Measurements from ENCODE around the gene SLC10A3. TPM values are rescaled to one million over a fixed set of nuclear protein-coding genes. Genes with fewer than 3 reads are reported as not detected.

SLC10A3 gene
- polyA plus RNA-seq, 2 donors = 24.7 to 26.3 TPM

DNA sequence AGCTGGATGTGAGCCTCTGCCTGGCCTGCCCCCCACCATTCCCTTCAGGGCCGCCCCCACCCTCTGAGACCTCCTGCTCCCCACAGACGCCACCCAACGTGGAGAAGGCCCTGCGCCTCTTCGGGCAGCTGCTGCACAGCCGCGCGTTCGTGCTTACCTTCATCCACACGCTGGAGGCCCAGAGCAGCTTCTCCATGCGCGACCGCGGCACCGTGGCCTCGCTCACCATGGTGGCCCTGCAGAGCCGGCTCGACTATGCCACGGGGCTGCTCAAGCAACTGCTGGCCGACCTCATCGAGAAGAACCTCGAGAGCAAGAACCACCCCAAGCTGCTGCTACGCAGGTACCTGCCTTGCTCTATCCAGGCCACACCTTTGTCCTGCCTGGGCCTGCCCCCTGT, 22.2 kb downstream of the SLC10A3 start:
- H3K36me3 ChIP-seq (ENCODE audit: control insufficient read depth in 2 of 2, insufficient read depth in 2 of 2, low read length in 1 of 2) = peaks cover 0 to 56% of the 10 kb centered on the region in 2 donors
- no peaks in the 10 kb centered on the region for H3K27me3 ChIP-seq (ENCODE audit: control insufficient read depth in 1 of 2, insufficient read depth in 2 of 2, low read length in 2 of 2)
- no peaks in the 10 kb centered on the region for H3K4me1 ChIP-seq (ENCODE audit: control insufficient read depth in 2 of 2, insufficient read depth in 2 of 2, low read length in 1 of 2)
- 85 to 93% methylated on average over 22 to 23 of the region's 23 CpGs for WGBS, 2 donors
- H3K4me3 ChIP-seq (ENCODE audit: low read depth in 1 of 2, low read length in 2 of 2) = no peak overlapping the region
- H3K9me3 ChIP-seq (ENCODE audit: control insufficient read depth in 2 of 2, insufficient read depth in 1 of 2, low read depth in 1 of 2, low read length in 1 of 2) = peaks cover 0 to 2% of the 10 kb centered on the region in 2 donors
- no peak overlapping the region for H3K27ac ChIP-seq (ENCODE audit: low read depth in 2 of 2, low read length in 1 of 2)

DNA sequence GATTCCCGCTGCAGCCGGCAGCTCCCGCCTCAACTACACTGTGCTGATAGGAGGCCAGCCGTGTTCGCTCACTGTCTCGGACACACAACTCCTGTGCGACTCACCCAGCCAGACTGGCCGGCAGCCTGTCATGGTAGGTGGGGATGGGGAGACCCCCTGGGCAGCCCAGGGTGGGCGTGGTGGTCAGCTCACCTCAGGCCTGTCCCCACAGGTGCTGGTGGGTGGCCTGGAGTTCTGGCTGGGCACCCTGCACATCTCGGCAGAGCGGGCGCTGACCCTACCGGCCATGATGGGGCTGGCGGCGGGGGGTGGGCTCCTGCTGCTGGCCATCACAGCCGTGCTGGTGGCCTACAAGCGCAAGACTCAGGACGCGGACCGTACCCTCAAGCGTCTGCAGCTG, 22.9 kb downstream of the SLC10A3 start:
- H3K4me3 ChIP-seq (ENCODE audit: low read depth in 1 of 2, low read length in 2 of 2) = no peak overlapping the region
- H3K27ac ChIP-seq (ENCODE audit: low read depth in 2 of 2, low read length in 1 of 2) = no peak overlapping the region
- whole genome bisulfite sequencing, 2 donors = 95 to 96% methylated on average over 11 to 21 of the region's 21 CpGs
- peaks cover 0 to 60% of the 10 kb centered on the region in 2 donors for H3K36me3 ChIP-seq (ENCODE audit: control insufficient read depth in 2 of 2, insufficient read depth in 2 of 2, low read length in 1 of 2)
- H3K4me1 ChIP-seq (ENCODE audit: control insufficient read depth in 2 of 2, insufficient read depth in 2 of 2, low read length in 1 of 2) = no peaks in the 10 kb centered on the region
- H3K9me3 ChIP-seq (ENCODE audit: control insufficient read depth in 2 of 2, insufficient read depth in 1 of 2, low read depth in 1 of 2, low read length in 1 of 2) = peaks cover 0 to 2% of the 10 kb centered on the region in 2 donors
- no peaks in the 10 kb centered on the region for H3K27me3 ChIP-seq (ENCODE audit: control insufficient read depth in 1 of 2, insufficient read depth in 2 of 2, low read length in 2 of 2)

DNA sequence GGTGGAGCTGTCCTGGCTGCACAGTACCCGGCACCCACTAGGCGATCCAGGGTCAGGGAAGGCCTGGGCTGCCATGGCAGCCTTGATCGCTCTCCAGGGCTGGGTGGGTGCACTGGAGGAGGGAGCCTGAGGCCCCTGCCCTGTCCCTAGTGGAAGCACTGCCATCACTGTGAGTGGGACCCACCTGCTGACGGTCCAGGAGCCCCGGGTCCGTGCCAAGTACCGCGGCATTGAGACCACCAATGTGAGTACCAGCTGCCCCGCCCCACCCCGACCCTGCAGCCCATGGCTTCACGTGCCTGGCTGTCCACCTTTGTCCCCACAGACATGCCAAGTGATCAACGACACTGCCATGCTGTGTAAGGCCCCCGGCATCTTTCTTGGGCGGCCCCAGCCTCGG, 23.5 kb downstream of the SLC10A3 start:
- H3K4me3 ChIP-seq (ENCODE audit: low read depth in 1 of 2, low read length in 2 of 2) = no peak overlapping the region
- H3K27me3 ChIP-seq (ENCODE audit: control insufficient read depth in 1 of 2, insufficient read depth in 2 of 2, low read length in 2 of 2) = no peaks in the 10 kb centered on the region
- H3K9me3 ChIP-seq (ENCODE audit: control insufficient read depth in 2 of 2, insufficient read depth in 1 of 2, low read depth in 1 of 2, low read length in 1 of 2) = peaks cover 0 to 2% of the 10 kb centered on the region in 2 donors
- H3K36me3 ChIP-seq (ENCODE audit: control insufficient read depth in 2 of 2, insufficient read depth in 2 of 2, low read length in 1 of 2) = peaks cover 0 to 64% of the 10 kb centered on the region in 2 donors
- 94 to 97% methylated on average over 15 of the region's 15 CpGs for WGBS, 2 donors
- H3K27ac ChIP-seq (ENCODE audit: low read depth in 2 of 2, low read length in 1 of 2) = no peak overlapping the region
- H3K4me1 ChIP-seq (ENCODE audit: control insufficient read depth in 2 of 2, insufficient read depth in 2 of 2, low read length in 1 of 2) = no peaks in the 10 kb centered on the region

DNA sequence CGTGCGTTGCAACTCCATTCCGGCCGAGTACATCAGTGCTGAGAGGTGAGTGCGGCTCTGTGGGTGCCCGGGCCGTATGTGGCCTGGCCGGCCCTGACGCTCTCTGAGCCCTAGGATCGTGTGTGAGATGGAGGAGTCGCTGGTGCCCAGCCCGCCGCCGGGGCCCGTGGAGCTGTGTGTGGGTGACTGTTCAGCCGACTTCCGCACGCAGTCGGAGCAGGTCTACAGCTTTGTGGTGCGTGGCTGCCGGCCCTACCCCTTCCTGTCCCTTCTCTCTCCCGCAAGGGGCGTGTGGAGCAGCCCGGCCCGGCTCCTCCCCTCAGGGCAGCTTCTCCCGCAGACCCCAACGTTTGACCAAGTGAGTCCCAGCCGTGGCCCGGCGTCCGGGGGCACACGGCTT, 24.4 kb downstream of the SLC10A3 start:
- H3K27ac ChIP-seq (ENCODE audit: low read depth in 2 of 2, low read length in 1 of 2) = no peak overlapping the region
- no peak overlapping the region for H3K4me3 ChIP-seq (ENCODE audit: low read depth in 1 of 2, low read length in 2 of 2)
- H3K9me3 ChIP-seq (ENCODE audit: control insufficient read depth in 2 of 2, insufficient read depth in 1 of 2, low read depth in 1 of 2, low read length in 1 of 2) = peaks cover 0 to 6% of the 10 kb centered on the region in 2 donors
- 92 to 93% methylated on average over 27 to 32 of the region's 32 CpGs for WGBS, 2 donors
- H3K27me3 ChIP-seq (ENCODE audit: control insufficient read depth in 1 of 2, insufficient read depth in 2 of 2, low read length in 2 of 2) = no peaks in the 10 kb centered on the region
- no peaks in the 10 kb centered on the region for H3K4me1 ChIP-seq (ENCODE audit: control insufficient read depth in 2 of 2, insufficient read depth in 2 of 2, low read length in 1 of 2)
- peaks cover 0 to 65% of the 10 kb centered on the region in 2 donors for H3K36me3 ChIP-seq (ENCODE audit: control insufficient read depth in 2 of 2, insufficient read depth in 2 of 2, low read length in 1 of 2)

DNA sequence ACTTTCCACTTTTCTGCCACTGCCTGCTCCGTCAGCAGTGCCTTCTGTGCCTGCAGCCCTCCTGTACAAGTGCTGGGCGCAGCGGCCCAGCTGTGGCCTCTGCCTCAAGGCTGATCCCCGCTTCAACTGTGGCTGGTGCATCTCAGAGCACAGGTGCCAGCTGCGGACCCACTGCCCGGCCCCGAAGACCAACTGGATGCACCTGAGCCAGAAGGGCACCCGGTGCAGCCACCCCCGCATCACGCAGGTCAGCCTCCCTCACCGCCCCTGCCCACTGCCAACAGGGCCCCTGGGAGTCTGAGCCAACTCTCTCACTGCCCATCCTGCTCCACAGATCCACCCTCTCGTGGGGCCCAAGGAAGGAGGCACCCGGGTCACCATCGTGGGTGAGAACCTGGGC, 24.8 kb downstream of the SLC10A3 start:
- peaks cover 0 to 66% of the 10 kb centered on the region in 2 donors for H3K36me3 ChIP-seq (ENCODE audit: control insufficient read depth in 2 of 2, insufficient read depth in 2 of 2, low read length in 1 of 2)
- no peaks in the 10 kb centered on the region for H3K4me1 ChIP-seq (ENCODE audit: control insufficient read depth in 2 of 2, insufficient read depth in 2 of 2, low read length in 1 of 2)
- no peaks in the 10 kb centered on the region for H3K27me3 ChIP-seq (ENCODE audit: control insufficient read depth in 1 of 2, insufficient read depth in 2 of 2, low read length in 2 of 2)
- no peak overlapping the region for H3K4me3 ChIP-seq (ENCODE audit: low read depth in 1 of 2, low read length in 2 of 2)
- H3K27ac ChIP-seq (ENCODE audit: low read depth in 2 of 2, low read length in 1 of 2) = no peak overlapping the region
- H3K9me3 ChIP-seq (ENCODE audit: control insufficient read depth in 2 of 2, insufficient read depth in 1 of 2, low read depth in 1 of 2, low read length in 1 of 2) = peaks cover 0 to 6% of the 10 kb centered on the region in 2 donors
- 91 to 92% methylated on average over 11 to 14 of the region's 14 CpGs for WGBS, 2 donors

DNA sequence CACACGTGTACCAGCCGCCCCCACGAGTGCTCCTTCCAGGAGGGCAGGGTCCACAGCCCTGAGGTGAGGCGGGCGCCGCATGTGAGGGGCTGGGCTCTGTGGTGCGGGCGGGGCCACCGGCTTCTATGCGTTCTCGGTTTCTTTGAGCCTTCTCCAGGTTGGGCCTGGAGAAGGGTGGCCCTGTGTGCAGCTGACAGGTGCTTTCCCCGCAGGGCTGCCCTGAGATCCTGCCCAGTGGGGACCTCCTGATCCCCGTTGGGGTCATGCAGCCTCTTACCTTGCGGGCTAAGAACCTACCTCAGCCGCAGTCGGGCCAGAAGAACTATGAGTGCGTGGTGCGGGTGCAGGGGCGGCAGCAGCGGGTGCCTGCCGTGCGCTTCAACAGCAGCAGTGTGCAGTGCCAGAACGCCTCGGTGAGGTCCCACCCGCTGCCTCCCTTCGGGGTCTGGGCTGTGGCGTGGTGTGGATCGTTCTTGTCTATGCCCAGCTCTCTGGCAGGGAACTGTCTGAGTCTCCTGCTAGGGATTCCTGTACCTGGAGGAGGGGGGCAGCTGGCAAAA, 25.5 kb downstream of the SLC10A3 start:
- H3K36me3 ChIP-seq (ENCODE audit: control insufficient read depth in 2 of 2, insufficient read depth in 2 of 2, low read length in 1 of 2) = peaks cover 0 to 59% of the 10 kb centered on the region in 2 donors
- peaks cover 0 to 4% of the 10 kb centered on the region in 2 donors for H3K4me1 ChIP-seq (ENCODE audit: control insufficient read depth in 2 of 2, insufficient read depth in 2 of 2, low read length in 1 of 2)
- no peak overlapping the region for H3K27ac ChIP-seq (ENCODE audit: low read depth in 2 of 2, low read length in 1 of 2)
- H3K4me3 ChIP-seq (ENCODE audit: low read depth in 1 of 2, low read length in 2 of 2) = no peak overlapping the region
- WGBS, 2 donors = 90 to 93% methylated on average over 28 of the region's 28 CpGs
- H3K27me3 ChIP-seq (ENCODE audit: control insufficient read depth in 1 of 2, insufficient read depth in 2 of 2, low read length in 2 of 2) = no peaks in the 10 kb centered on the region
- H3K9me3 ChIP-seq (ENCODE audit: control insufficient read depth in 2 of 2, insufficient read depth in 1 of 2, low read depth in 1 of 2, low read length in 1 of 2) = peaks cover 0 to 6% of the 10 kb centered on the region in 2 donors

DNA sequence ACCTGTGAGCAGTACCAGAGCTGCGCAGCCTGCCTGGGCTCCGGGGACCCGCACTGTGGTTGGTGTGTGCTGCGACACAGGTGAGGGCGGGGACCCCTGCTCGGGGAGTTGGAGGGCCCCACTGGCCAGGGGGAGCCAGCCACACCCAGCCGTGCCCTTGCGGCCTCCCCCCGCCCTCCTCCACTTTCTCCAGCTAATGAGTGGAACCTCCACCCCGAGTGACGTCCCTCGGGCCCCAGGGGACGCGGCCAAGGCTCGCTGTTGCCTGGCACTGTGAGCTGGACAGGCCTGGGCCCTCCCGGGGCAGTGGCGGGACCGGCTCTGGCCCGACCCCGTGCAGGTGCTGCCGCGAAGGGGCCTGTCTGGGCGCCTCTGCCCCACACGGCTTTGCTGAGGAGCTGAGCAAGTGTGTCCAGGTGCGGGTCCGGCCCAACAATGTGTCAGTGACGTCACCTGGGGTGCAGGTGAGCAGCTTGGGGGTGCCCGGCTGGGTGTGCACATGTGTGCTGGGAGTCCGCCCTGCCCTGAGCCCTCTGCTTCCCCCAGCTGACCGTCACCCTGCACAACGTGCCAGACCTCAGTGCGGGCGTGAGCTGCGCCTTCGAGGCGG, 26.7 kb downstream of the SLC10A3 start:
- H3K36me3 ChIP-seq (ENCODE audit: control insufficient read depth in 2 of 2, insufficient read depth in 2 of 2, low read length in 1 of 2) = peaks cover 0 to 51% of the 10 kb centered on the region in 2 donors

DNA sequence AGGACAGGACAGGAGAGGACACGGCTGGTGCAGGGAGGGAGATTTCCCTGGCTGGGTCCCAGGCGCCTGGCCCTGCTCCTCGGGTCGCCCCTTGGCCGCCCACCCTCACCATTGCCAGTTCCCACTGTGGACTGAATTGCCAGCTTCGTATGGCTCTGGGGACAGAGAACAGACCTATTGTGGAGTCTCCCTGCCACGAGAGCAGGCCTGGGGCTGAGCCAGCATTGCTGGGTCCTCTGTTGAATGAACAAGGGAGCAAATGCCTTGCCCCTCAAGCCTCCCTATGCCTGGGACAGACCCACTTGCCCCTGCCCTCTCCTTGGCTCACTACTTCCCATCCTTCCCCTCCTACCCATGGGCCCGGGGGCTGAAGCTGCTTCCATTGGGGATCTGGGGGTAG, 28.0 kb downstream of the SLC10A3 start:
- Histone ChIP-seq H3K36me3 (ENCODE audit: control insufficient read depth in 2 of 2, insufficient read depth in 2 of 2, low read length in 1 of 2) (peaks cover 0 to 41% of the 10 kb centered on the region in 2 donors), H3K4me3 (ENCODE audit: low read depth in 1 of 2, low read length in 2 of 2) (no peak overlapping the region), H3K9me3 (ENCODE audit: control insufficient read depth in 2 of 2, insufficient read depth in 1 of 2, low read depth in 1 of 2, low read length in 1 of 2) (peaks cover 0 to 6% of the 10 kb centered on the region in 2 donors), H3K27ac (ENCODE audit: low read depth in 2 of 2, low read length in 1 of 2) (no peak overlapping the region), H3K27me3 (ENCODE audit: control insufficient read depth in 1 of 2, insufficient read depth in 2 of 2, low read length in 2 of 2) (no peaks in the 10 kb centered on the region), H3K4me1 (ENCODE audit: control insufficient read depth in 2 of 2, insufficient read depth in 2 of 2, low read length in 1 of 2) (peaks cover 0 to 11% of the 10 kb centered on the region in 2 donors)
- WGBS, 2 donors = 73 to 76% methylated on average over 8 of the region's 8 CpGs

More for the DNA sequence above, 26.7 kb downstream of the SLC10A3 start:
- Histone ChIP-seq H3K27ac (ENCODE audit: low read depth in 2 of 2, low read length in 1 of 2) (no peak overlapping the region), H3K4me3 (ENCODE audit: low read depth in 1 of 2, low read length in 2 of 2) (no peak overlapping the region), H3K9me3 (ENCODE audit: control insufficient read depth in 2 of 2, insufficient read depth in 1 of 2, low read depth in 1 of 2, low read length in 1 of 2) (peaks cover 0 to 6% of the 10 kb centered on the region in 2 donors), H3K27me3 (ENCODE audit: control insufficient read depth in 1 of 2, insufficient read depth in 2 of 2, low read length in 2 of 2) (no peaks in the 10 kb centered on the region), H3K4me1 (ENCODE audit: control insufficient read depth in 2 of 2, insufficient read depth in 2 of 2, low read length in 1 of 2) (peaks cover 0 to 11% of the 10 kb centered on the region in 2 donors)
- WGBS, 2 donors = 88 to 90% methylated on average over 30 to 36 of the region's 36 CpGs

DNA sequence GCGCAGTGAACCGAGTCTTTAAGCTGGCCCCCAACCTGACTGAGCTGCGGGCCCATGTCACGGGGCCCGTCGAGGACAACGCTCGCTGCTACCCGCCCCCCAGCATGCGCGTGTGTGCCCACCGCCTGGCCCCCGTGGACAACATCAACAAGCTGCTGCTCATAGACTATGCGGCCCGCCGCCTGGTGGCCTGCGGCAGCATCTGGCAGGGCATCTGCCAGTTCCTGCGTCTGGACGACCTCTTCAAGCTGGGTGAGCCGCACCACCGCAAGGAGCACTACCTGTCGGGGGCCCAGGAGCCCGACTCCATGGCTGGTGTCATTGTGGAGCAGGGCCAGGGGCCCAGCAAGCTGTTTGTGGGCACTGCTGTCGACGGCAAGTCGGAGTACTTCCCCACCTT, 30.1 kb downstream of the SLC10A3 start:
- Histone ChIP-seq H3K9me3 (ENCODE audit: control insufficient read depth in 2 of 2, insufficient read depth in 1 of 2, low read depth in 1 of 2, low read length in 1 of 2) (peaks cover 0 to 6% of the 10 kb centered on the region in 2 donors), H3K27me3 (ENCODE audit: control insufficient read depth in 1 of 2, insufficient read depth in 2 of 2, low read length in 2 of 2) (no peaks in the 10 kb centered on the region), H3K36me3 (ENCODE audit: control insufficient read depth in 2 of 2, insufficient read depth in 2 of 2, low read length in 1 of 2) (peaks cover 0 to 29% of the 10 kb centered on the region in 2 donors), H3K4me1 (ENCODE audit: control insufficient read depth in 2 of 2, insufficient read depth in 2 of 2, low read length in 1 of 2) (peaks cover 0 to 11% of the 10 kb centered on the region in 2 donors), H3K4me3 (ENCODE audit: low read depth in 1 of 2, low read length in 2 of 2) (no peak overlapping the region), H3K27ac (ENCODE audit: low read depth in 2 of 2, low read length in 1 of 2) (no peak overlapping the region)
- WGBS, 2 donors = 70 to 83% methylated on average over 26 of the region's 26 CpGs

DNA sequence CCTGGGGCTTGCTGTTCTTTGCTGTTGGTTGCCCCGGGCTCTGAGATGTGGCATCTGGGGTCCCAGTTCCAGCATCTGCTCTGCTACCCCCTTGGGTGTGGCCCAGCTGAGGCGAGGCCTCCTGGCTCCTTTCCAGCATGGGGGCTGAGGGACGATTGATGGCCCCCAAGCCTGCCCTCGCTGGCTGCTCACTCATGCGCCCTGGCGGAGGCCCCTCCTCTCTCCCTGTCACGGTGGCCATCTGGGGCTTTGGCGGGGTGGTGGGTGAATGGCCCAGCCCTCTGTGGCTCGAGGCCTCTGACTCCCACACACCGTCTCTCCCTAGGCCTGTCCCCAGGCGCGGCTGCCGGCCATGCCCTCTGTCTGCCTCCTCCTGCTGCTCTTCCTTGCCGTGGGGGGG, 30.6 kb downstream of the SLC10A3 start:
- Histone ChIP-seq H3K27me3 (ENCODE audit: control insufficient read depth in 1 of 2, insufficient read depth in 2 of 2, low read length in 2 of 2) (no peaks in the 10 kb centered on the region), H3K4me3 (ENCODE audit: low read depth in 1 of 2, low read length in 2 of 2) (no peak overlapping the region), H3K4me1 (ENCODE audit: control insufficient read depth in 2 of 2, insufficient read depth in 2 of 2, low read length in 1 of 2) (peaks cover 0 to 11% of the 10 kb centered on the region in 2 donors), H3K36me3 (ENCODE audit: control insufficient read depth in 2 of 2, insufficient read depth in 2 of 2, low read length in 1 of 2) (peaks cover 0 to 26% of the 10 kb centered on the region in 2 donors), H3K9me3 (ENCODE audit: control insufficient read depth in 2 of 2, insufficient read depth in 1 of 2, low read depth in 1 of 2, low read length in 1 of 2) (peaks cover 0 to 6% of the 10 kb centered on the region in 2 donors), H3K27ac (ENCODE audit: low read depth in 2 of 2, low read length in 1 of 2) (no peak overlapping the region)
- WGBS, 2 donors = 45 to 58% methylated on average over 13 to 14 of the region's 14 CpGs
